Mesendoderm (in vitro differentiated cells): ENCODE results near the gene TAX1BP3.

Source experiments
- DNase-seq: peaks from one replicate; pipeline ENCODE4 v3.0.0; 2013
- H2AK5ac ChIP-seq: 2 replicates; pipeline ENCODE4 v1.6.1; 2013; ENCODE audit warnings: low read length, inconsistent platforms
- H2BK120ac ChIP-seq: 2 replicates; pipeline ENCODE4 v1.6.1; 2013; ENCODE audit warnings: low read depth, mild to moderate bottlenecking, low read length, moderate library complexity, mixed read lengths
- H2BK15ac ChIP-seq: replicated peaks from 2 replicates; pipeline ENCODE4 v1.6.1; 2013; ENCODE audit warnings: low read depth, mild to moderate bottlenecking, moderate library complexity
- H2BK5ac ChIP-seq: 2 replicates; pipeline ENCODE4 v1.6.1; 2013; ENCODE audit warnings: low read length, inconsistent platforms
- H3K18ac ChIP-seq: 2 replicates; pipeline ENCODE4 v1.6.1; 2013; ENCODE audit warnings: mild to moderate bottlenecking, low read length, mixed read lengths
- H3K23ac ChIP-seq: one replicate; pipeline ENCODE4 v1.6.1; 2013; ENCODE audit warnings: low read length
- H3K27ac ChIP-seq: 2 replicates; pipeline ENCODE4 v1.5.1; 2013; ENCODE audit warnings: low read depth, mild to moderate bottlenecking, inconsistent platforms, low read length, moderate library complexity
- H3K27me3 ChIP-seq: 2 replicates; pipeline ENCODE4 v1.6.1; 2013; ENCODE audit warnings: low read length, control low read depth, mild to moderate bottlenecking, inconsistent platforms; ENCODE audit not compliant: insufficient read depth, poor library complexity
- H3K36me3 ChIP-seq: 2 replicates; pipeline ENCODE4 v1.6.1; 2013; ENCODE audit warnings: low read length, inconsistent platforms; ENCODE audit not compliant: control insufficient read depth, insufficient read depth
- H3K4ac ChIP-seq: one replicate; pipeline ENCODE4 v1.6.1; 2013; ENCODE audit warnings: low read depth, mild to moderate bottlenecking, low read length, moderate library complexity
- H3K4me1 ChIP-seq: 2 replicates; pipeline ENCODE4 v1.6.1; 2013; ENCODE audit warnings: low read depth, low read length, inconsistent platforms; ENCODE audit not compliant: control insufficient read depth
- H3K4me2 ChIP-seq: 2 replicates; pipeline ENCODE4 v1.6.1; 2013; ENCODE audit warnings: low read length
- H3K4me3 ChIP-seq: 2 replicates; pipeline ENCODE4 v1.5.1; 2013; ENCODE audit warnings: mild to moderate bottlenecking, low read length
- H3K56ac ChIP-seq: one replicate; pipeline ENCODE4 v1.6.1; 2013; ENCODE audit warnings: low read length
- H3K79me1 ChIP-seq: 2 replicates; pipeline ENCODE4 v1.6.1; 2013; ENCODE audit warnings: low read length, inconsistent platforms
- H3K79me2 ChIP-seq: 2 replicates; pipeline ENCODE4 v1.6.1; 2013; ENCODE audit warnings: mild to moderate bottlenecking, low read length; ENCODE audit not compliant: control insufficient read depth, insufficient read depth
- H3K9ac ChIP-seq: 2 replicates; pipeline ENCODE4 v1.6.1; 2013; ENCODE audit warnings: low read length, inconsistent platforms
- H4K5ac ChIP-seq: one replicate; pipeline ENCODE4 v1.6.1; 2013; ENCODE audit warnings: low read length
- H4K8ac ChIP-seq: one replicate; pipeline ENCODE4 v1.6.1; 2013; ENCODE audit warnings: low read depth, mild to moderate bottlenecking, control low read depth, low read length, moderate library complexity
- WGBS: extraction: QIAGEN DNeasy Blood & Tissue Kit; methylation state at CpG from one replicate; pipeline ENCODE4 v1.1.7; 2013; ENCODE audit warnings: low lambda C conversion rate, missing lambda C conversion rate; ENCODE audit not compliant: insufficient coverage; ENCODE audit errors: extremely low coverage; 5-methylcytosine and 5-hydroxymethylcytosine counted together

TAX1BP3 gene

GRCh38 chr17:3691617-3692067 is 23.3 kb upstream of the TAX1BP3 start:
- WGBS: no CpG with 5 or more reads among the region's 16 CpGs
- Histone ChIP-seq H3K79me2 (no peaks in the 10 kb centered on the region), H4K5ac (no peak overlapping the region), H3K9ac (no peak overlapping the region), H3K18ac (no peak overlapping the region), H3K23ac (no peak overlapping the region), H3K27me3 (peaks cover 18% of the 10 kb centered on the region), H3K56ac (no peak overlapping the region), H3K4ac (no peak overlapping the region), H3K4me3 (no peak overlapping the region), H2BK15ac (no peak overlapping the region), H3K27ac (no peak overlapping the region), H3K4me2 (no peak overlapping the region), H3K79me1 (no peaks in the 10 kb centered on the region), H2BK120ac (no peak overlapping the region), H3K4me1 (no peaks in the 10 kb centered on the region), H3K36me3 (no peaks in the 10 kb centered on the region), H4K8ac (no peak overlapping the region), H2AK5ac (no peak overlapping the region), H2BK5ac (no peak overlapping the region)
- peak; percentile 55 for DNase-seq

- Histone ChIP-seq H3K79me1 (no peaks in the 10 kb centered on the region), H4K5ac (no peak overlapping the region), H2BK5ac (no peak overlapping the region), H3K23ac (no peak overlapping the region), H3K27me3 (peaks cover 6% of the 10 kb centered on the region), H2AK5ac (no peak overlapping the region), H3K36me3 (no peaks in the 10 kb centered on the region), H2BK120ac (no peak overlapping the region), H3K27ac (no peak overlapping the region), H3K56ac (no peak overlapping the region), H3K4me2 (no peak overlapping the region), H3K9ac (no peak overlapping the region), H3K4me3 (no peak overlapping the region), H2BK15ac (no peak overlapping the region), H3K4ac (no peak overlapping the region), H3K4me1 (no peaks in the 10 kb centered on the region), H3K18ac (no peak overlapping the region), H4K8ac (no peak overlapping the region), H3K79me2 (no peaks in the 10 kb centered on the region)
- WGBS: no CpG with 5 or more reads among the region's 22 CpGs
- DNase-seq: no peak
Observed at GRCh38 chr17:3690094-3690715, 21.8 kb upstream of the TAX1BP3 start.

DNA sequence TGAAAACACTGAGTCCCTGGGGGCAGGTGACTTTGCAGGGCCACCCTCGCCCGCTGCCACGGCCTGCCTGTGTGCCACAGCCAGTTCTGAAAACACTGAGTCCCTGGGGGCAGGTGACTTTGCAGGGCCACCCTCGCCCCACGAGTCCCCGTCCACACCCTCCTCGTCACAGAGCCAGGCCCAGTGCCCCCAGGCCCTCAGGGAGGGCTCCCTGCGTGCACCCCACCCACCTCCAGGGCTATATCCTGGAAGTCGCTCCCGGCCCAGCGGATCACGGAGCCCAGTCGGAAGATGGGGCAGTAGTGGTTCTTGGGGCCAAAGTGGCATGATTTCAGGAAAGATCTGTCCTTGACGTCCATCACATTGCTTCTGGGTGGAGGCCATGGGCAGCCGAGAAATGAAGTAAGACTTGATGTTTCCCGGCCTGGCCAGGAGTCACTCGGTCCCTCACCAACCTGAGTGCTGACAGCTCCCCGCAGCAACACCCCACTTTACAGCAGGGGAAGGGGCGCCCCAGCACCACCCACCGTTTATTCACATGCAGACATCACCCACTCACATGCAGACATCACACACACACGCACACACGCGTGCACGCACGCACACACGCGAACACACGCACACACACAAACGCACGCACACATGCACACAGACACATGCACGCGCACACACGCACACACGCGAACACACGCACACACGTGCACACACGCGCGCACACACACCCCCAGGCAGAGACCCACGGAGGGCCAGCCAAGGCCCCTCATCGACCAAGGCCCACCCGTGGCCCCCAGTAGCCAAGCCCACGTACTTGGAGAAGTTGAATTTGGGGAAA is 21.1 kb upstream of the TAX1BP3 start:
- Histone ChIP-seq H3K56ac (no peak overlapping the region), H4K5ac (no peak overlapping the region), H3K23ac (no peak overlapping the region), H3K4me2 (no peak overlapping the region), H3K27me3 (peaks cover 1% of the 10 kb centered on the region), H3K4me3 (no peak overlapping the region), H3K9ac (no peak overlapping the region), H4K8ac (no peak overlapping the region), H2BK5ac (no peak overlapping the region), H3K27ac (no peak overlapping the region), H3K36me3 (no peaks in the 10 kb centered on the region), H2AK5ac (no peak overlapping the region), H3K4me1 (no peaks in the 10 kb centered on the region), H3K18ac (no peak overlapping the region), H3K79me2 (no peaks in the 10 kb centered on the region), H2BK15ac (no peak overlapping the region), H2BK120ac (no peak overlapping the region), H3K79me1 (no peaks in the 10 kb centered on the region), H3K4ac (no peak overlapping the region)
- DNase-seq: no peak
- WGBS: no CpG with 5 or more reads among the region's 44 CpGs

GRCh38 chr17:3688852-3689261 is 20.5 kb upstream of the TAX1BP3 start:
- Histone ChIP-seq H3K36me3 (no peaks in the 10 kb centered on the region), H4K5ac (no peak overlapping the region), H3K23ac (no peak overlapping the region), H3K4ac (no peak overlapping the region), H2BK5ac (no peak overlapping the region), H3K27ac (no peak overlapping the region), H2AK5ac (no peak overlapping the region), H4K8ac (no peak overlapping the region), H3K79me1 (no peaks in the 10 kb centered on the region), H2BK15ac (no peak overlapping the region), H2BK120ac (no peak overlapping the region), H3K9ac (no peak overlapping the region), H3K79me2 (no peaks in the 10 kb centered on the region), H3K27me3 (no peaks in the 10 kb centered on the region), H3K4me2 (no peak overlapping the region), H3K18ac (no peak overlapping the region), H3K4me3 (no peak overlapping the region), H3K56ac (no peak overlapping the region), H3K4me1 (no peaks in the 10 kb centered on the region)
- no peak for DNase-seq
- WGBS: no CpG with 5 or more reads among the region's 14 CpGs

DNA sequence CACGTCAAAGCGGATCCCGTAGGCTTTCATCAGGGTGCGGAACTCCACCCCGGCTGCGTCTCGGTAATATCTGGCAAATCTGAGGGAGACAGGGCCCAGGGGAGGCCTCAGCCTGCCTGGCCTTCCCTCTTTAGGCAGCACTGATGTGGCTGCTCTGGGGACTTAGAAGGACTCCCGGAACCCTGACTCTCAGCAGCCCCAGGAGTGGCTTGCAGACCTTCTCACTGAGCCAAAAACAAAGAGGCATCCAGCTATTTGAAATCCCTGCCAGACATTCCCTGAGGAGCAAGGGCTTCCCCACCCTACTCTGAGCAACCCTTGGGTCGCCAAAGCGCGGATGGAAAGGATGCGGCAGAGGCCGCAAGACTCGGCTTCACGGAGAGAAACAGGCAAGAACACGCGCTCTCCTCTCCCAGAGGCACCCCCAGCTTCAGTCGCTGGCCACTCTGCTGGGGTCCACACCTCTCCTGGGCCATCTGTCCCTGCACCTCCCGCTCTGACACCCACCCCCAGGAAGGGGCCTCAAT is 19.7 kb upstream of the TAX1BP3 start:
- no peaks in the 10 kb centered on the region for H3K36me3 ChIP-seq
- H3K9ac ChIP-seq: no peak overlapping the region
- no peak overlapping the region for H3K4ac ChIP-seq
- WGBS: no CpG with 5 or more reads among the region's 19 CpGs
- no peak overlapping the region for H3K23ac ChIP-seq
- H3K56ac ChIP-seq: no peak overlapping the region
- H3K79me2 ChIP-seq: no peaks in the 10 kb centered on the region
- H4K8ac ChIP-seq: no peak overlapping the region
- H3K4me3 ChIP-seq: no peak overlapping the region
- no peaks in the 10 kb centered on the region for H3K4me1 ChIP-seq
- H2BK15ac ChIP-seq: no peak overlapping the region
- H2BK5ac ChIP-seq: no peak overlapping the region
- H3K18ac ChIP-seq: no peak overlapping the region
- H2AK5ac ChIP-seq: no peak overlapping the region
- no peaks in the 10 kb centered on the region for H3K79me1 ChIP-seq
- no peaks in the 10 kb centered on the region for H3K27me3 ChIP-seq
- H2BK120ac ChIP-seq: no peak overlapping the region
- no peak for DNase-seq
- H3K27ac ChIP-seq: no peak overlapping the region
- H3K4me2 ChIP-seq: no peak overlapping the region
- H4K5ac ChIP-seq: no peak overlapping the region
